HG03280 (cell line): ENCODE measurements around the gene GLMN.

Experiments
- ATAC-seq: cut with Tn5 transposase; IDR thresholded peaks from one replicate; pipeline ENCODE4 v1.9.1; 2021; ENCODE audit warnings: mild to moderate bottlenecking, moderate library complexity; ENCODE audit not compliant: unreplicated experiment

The GLMN gene

DNA sequence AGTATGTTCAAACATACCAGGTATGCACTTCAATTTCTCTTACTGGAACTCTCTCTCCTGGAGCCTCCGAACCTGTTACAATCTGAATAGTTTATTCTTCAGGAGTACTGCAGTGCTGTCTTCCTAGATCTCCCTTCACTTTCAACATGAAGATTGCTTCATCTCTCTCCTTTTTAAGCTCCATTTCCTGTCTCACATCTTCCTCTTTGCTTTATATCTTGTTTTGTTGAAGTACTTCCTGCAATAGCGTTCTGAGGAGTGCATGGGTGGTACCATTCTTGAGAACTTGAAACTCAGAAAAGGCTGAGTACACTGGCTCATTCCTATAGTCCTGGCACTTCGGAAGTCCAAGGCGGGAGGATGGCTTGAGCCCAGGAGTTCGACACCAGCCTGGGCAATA lies 96.8 kb downstream of the GLMN start:
- no peak for ATAC-seq
